ENCODE measurements around the gene CPSF3. TPM values are rescaled to one million over a fixed set of nuclear protein-coding genes. Genes with fewer than 3 reads are reported as not detected.
A peak's percentile ranks its signal among the peaks of the same experiment; 100 is the strongest.

The CPSF3 gene
- total and polyA plus RNA-seq, 2 donors from 2014 or later: 27.3 to 27.5 TPM

- H3K27me3 ChIP-seq (ENCODE audit: control insufficient read depth, insufficient read depth, low read length): no peaks in the 10 kb centered on the region
- peak within 1 kb of the TSS; percentile 70 to 94 (median 78) for H3K9ac ChIP-seq (ENCODE audit: low read length in 3 of 3)
- H3K36me3 ChIP-seq (ENCODE audit: control insufficient read depth in 2 of 3, insufficient read depth in 3 of 3, low read length in 3 of 3): peaks cover 0 to 10% (median 6%) of the 10 kb centered on the region in 3 donors
- intact Hi-C loops (cut with DNase I): no loop called here
- H3K4me3 ChIP-seq (ENCODE audit: low read length in 3 of 3): peak within 1 kb of the TSS; percentile 70 to 97 (median 84)
- FAIRE-seq (no peak), DNase-seq (peak; percentile 38 to 87 (median 58))
- H3K9me3 ChIP-seq (ENCODE audit: control insufficient read depth in 2 of 3, insufficient read depth in 1 of 3, low read length in 3 of 3): no peaks in the 10 kb centered on the region
- peaks cover 0 to 8% (median 0%) of the 10 kb centered on the region in 3 donors for H3K4me1 ChIP-seq (ENCODE audit: control insufficient read depth in 2 of 3, insufficient read depth in 2 of 3, low read depth in 1 of 3, low read length in 3 of 3)
- H3K27ac ChIP-seq (ENCODE audit: low read depth in 2 of 2, low read length in 2 of 2): peak within 1 kb of the TSS; percentile 67 to 76
- TF ChIP-seq, protein P1, sequence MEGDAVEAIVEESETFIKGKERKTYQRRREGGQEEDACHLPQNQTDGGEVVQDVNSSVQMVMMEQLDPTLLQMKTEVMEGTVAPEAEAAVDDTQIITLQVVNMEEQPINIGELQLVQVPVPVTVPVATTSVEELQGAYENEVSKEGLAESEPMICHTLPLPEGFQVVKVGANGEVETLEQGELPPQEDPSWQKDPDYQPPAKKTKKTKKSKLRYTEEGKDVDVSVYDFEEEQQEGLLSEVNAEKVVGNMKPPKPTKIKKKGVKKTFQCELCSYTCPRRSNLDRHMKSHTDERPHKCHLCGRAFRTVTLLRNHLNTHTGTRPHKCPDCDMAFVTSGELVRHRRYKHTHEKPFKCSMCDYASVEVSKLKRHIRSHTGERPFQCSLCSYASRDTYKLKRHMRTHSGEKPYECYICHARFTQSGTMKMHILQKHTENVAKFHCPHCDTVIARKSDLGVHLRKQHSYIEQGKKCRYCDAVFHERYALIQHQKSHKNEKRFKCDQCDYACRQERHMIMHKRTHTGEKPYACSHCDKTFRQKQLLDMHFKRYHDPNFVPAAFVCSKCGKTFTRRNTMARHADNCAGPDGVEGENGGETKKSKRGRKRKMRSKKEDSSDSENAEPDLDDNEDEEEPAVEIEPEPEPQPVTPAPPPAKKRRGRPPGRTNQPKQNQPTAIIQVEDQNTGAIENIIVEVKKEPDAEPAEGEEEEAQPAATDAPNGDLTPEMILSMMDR (IDR thresholded peaks at IDR 0.05; ENCODE audit: borderline replicate concordance, extremely low read depth, insufficient read depth): no peak
These were observed 51.1 kb downstream of the CPSF3 start, which contains the start of gene IAH1 for GRCh38 chr2:9474361-9475057. Gene IAH1 (plus strand): TSS chr2:9474551. CDS start chr2:9474567, 16 bp downstream.

- no peaks in the 10 kb centered on the region for H3K27me3 ChIP-seq (ENCODE audit: control insufficient read depth, insufficient read depth, low read length)
- no peaks in the 10 kb centered on the region for H3K9me3 ChIP-seq (ENCODE audit: control insufficient read depth in 2 of 3, insufficient read depth in 1 of 3, low read length in 3 of 3)
- H3K4me3 ChIP-seq (ENCODE audit: low read length in 3 of 3): no peak overlapping the region
- H3K4me1 ChIP-seq (ENCODE audit: control insufficient read depth in 2 of 3, insufficient read depth in 2 of 3, low read depth in 1 of 3, low read length in 3 of 3): peaks cover 0 to 8% (median 0%) of the 10 kb centered on the region in 3 donors
- no peak for FAIRE-seq
- H3K27ac ChIP-seq (ENCODE audit: low read depth in 2 of 2, low read length in 2 of 2): no peak overlapping the region
- DNase-seq: no peak
- TF ChIP-seq, protein P1 (IDR thresholded peaks at IDR 0.05; ENCODE audit: borderline replicate concordance, extremely low read depth, insufficient read depth): no peak
- H3K36me3 ChIP-seq (ENCODE audit: control insufficient read depth in 2 of 3, insufficient read depth in 3 of 3, low read length in 3 of 3): peaks cover 5 to 36% (median 18%) of the 10 kb centered on the region in 3 donors
- H3K9ac ChIP-seq (ENCODE audit: low read length in 3 of 3): no peak overlapping the region
- intact Hi-C loops (cut with DNase I): no loop called here
These were observed 54.5 kb downstream of the CPSF3 start for GRCh38 chr2:9477914-9478313.

- DNase-seq: no peak
- FAIRE-seq: no peak
- Histone ChIP-seq H3K4me3 (ENCODE audit: low read length in 3 of 3) (no peak overlapping the region), H3K27me3 (ENCODE audit: control insufficient read depth, insufficient read depth, low read length) (no peaks in the 10 kb centered on the region), H3K36me3 (ENCODE audit: control insufficient read depth in 2 of 3, insufficient read depth in 3 of 3, low read length in 3 of 3) (peaks cover 5 to 42% (median 21%) of the 10 kb centered on the region in 3 donors), H3K9ac (ENCODE audit: low read length in 3 of 3) (no peak overlapping the region), H3K27ac (ENCODE audit: low read depth in 2 of 2, low read length in 2 of 2) (no peak overlapping the region), H3K9me3 (ENCODE audit: control insufficient read depth in 2 of 3, insufficient read depth in 1 of 3, low read length in 3 of 3) (no peaks in the 10 kb centered on the region), H3K4me1 (ENCODE audit: control insufficient read depth in 2 of 3, insufficient read depth in 2 of 3, low read depth in 1 of 3, low read length in 3 of 3) (peaks cover 0 to 6% (median 0%) of the 10 kb centered on the region in 3 donors)
- TF ChIP-seq, protein P1 (IDR thresholded peaks at IDR 0.05; ENCODE audit: borderline replicate concordance, extremely low read depth, insufficient read depth): no peak
- intact Hi-C loops (cut with DNase I): no loop called here
These were observed 55.1 kb downstream of the CPSF3 start for GRCh38 chr2:9478526-9478925.
